H1 (cell line): ENCODE data around the gene FBN2. TPM values are rescaled to one million over a fixed set of nuclear protein-coding genes. Genes with fewer than 3 reads are reported as not detected.
"Not testable (repeated sequence)": the region's sequence is repeated elsewhere in the genome, so short reads cannot be mapped to it uniquely, and the experiment has no call there.

Source experiments
- CTCF ChIA-PET: fragments of 300-600 bp; sonication (Branson Sonifier 250); formaldehyde crosslinking; loops from one replicate; lab custom pipeline; 2021; ENCODE audit not compliant: partially characterized antibody; lab: Charles Lee
- POLR2A ChIA-PET: fragments of 300-600 bp; sonication (Branson Sonifier 250); formaldehyde crosslinking; loops from one replicate; lab custom pipeline; 2021; ENCODE audit warnings: inconsistent platforms; ENCODE audit not compliant: partially characterized antibody; lab: Charles Lee
- DNase-seq, 2 experiments: peaks; one replicate each; pipeline versions ENCODE4 v3.0.0 to v3.0.0-alpha.2; 2010 to 2022; ENCODE audit warnings: low spot score in 2 of 2, low read depth in 1 of 2, mixed read lengths in 1 of 2
- FAIRE-seq: peaks from 2 replicates; lab custom pipeline; 2011; peaks lifted over from hg19 to GRCh38; lab: Jason Lieb, UNC
- H2AFZ ChIP-seq: 2 replicates; pipeline ENCODE4 v1.8.1; 2012; ENCODE audit warnings: low read length, inconsistent platforms
- H2AK5ac ChIP-seq: 2 replicates; pipeline ENCODE4 v1.6.1; 2013; ENCODE audit warnings: low read depth, low read length
- H2BK120ac ChIP-seq: replicated peaks from 2 replicates; pipeline ENCODE3; 2013; ENCODE audit warnings: low read depth, low read length, inconsistent platforms
- H2BK12ac ChIP-seq: 2 replicates; pipeline ENCODE4 v1.6.1; 2013; ENCODE audit warnings: low read depth, low read length
- H2BK15ac ChIP-seq: 2 replicates; pipeline ENCODE4 v1.6.1; 2013; ENCODE audit warnings: low read length
- H2BK20ac ChIP-seq: 2 replicates; pipeline ENCODE4 v1.6.1; 2013; ENCODE audit warnings: low read length
- H2BK5ac ChIP-seq: 2 replicates; pipeline ENCODE4 v1.6.1; 2013; ENCODE audit warnings: low read depth, low read length
- H3K14ac ChIP-seq: 2 replicates; pipeline ENCODE4 v1.6.1; 2013; ENCODE audit warnings: inconsistent platforms; ENCODE audit not compliant: insufficient read length
- H3K18ac ChIP-seq: 2 replicates; pipeline ENCODE4 v1.6.1; 2013; ENCODE audit warnings: low read length; ENCODE audit errors: extremely low read depth
- H3K23ac ChIP-seq: 2 replicates; pipeline ENCODE4 v1.6.1; 2013; ENCODE audit warnings: inconsistent platforms; ENCODE audit not compliant: insufficient read length
- H3K23me2 ChIP-seq: 2 replicates; pipeline ENCODE4 v1.6.1; 2013; ENCODE audit warnings: low read depth, low read length
- H3K27ac ChIP-seq: 2 replicates; pipeline ENCODE4 v1.6.1; 2011; ENCODE audit warnings: low read depth, low read length, inconsistent platforms
- H3K27me3 ChIP-seq, 4 experiments: replicated peaks in 1 of 4; 1 replicate in 1 of 4; 2 replicates in 3 of 4; pipeline versions ENCODE4 v1.6.1 to v1.8.1; 2011 to 2013; ENCODE audit warnings: low read length in 3 of 4, mild to moderate bottlenecking in 3 of 4, inconsistent platforms in 2 of 4, mixed read lengths in 2 of 4, moderate library complexity in 1 of 4; ENCODE audit not compliant: control insufficient read depth in 3 of 4, insufficient read depth in 3 of 4; ENCODE audit errors: extremely low read depth in 1 of 4
- H3K36me3 ChIP-seq, 4 experiments: 2 replicates each; pipeline versions ENCODE4 v1.6.1 to v1.8.1; 2011 to 2013; ENCODE audit warnings: mild to moderate bottlenecking in 4 of 4, low read length in 3 of 4, moderate library complexity in 2 of 4, control low read depth in 1 of 4, inconsistent platforms in 1 of 4; ENCODE audit not compliant: insufficient read depth in 4 of 4, control insufficient read depth in 2 of 4
- H3K4ac ChIP-seq: replicated peaks from 2 replicates; pipeline ENCODE3; 2013; ENCODE audit warnings: low read length, low read depth, mixed read lengths, inconsistent platforms; ENCODE audit not compliant: insufficient read length
- H3K4me1 ChIP-seq, 4 experiments: replicated peaks in 1 of 4; 1 replicate in 1 of 4; 2 replicates in 3 of 4; pipeline versions ENCODE4 v1.6.1 to v1.8.1; 2011 to 2013; ENCODE audit warnings: low read length in 3 of 4, inconsistent platforms in 2 of 4, mixed read lengths in 1 of 4; ENCODE audit not compliant: insufficient read depth in 4 of 4, control insufficient read depth in 3 of 4
- H3K4me2 ChIP-seq, 2 experiments: 2 replicates each; pipeline versions ENCODE4 v1.6.1 to v1.8.1; 2011 to 2013; ENCODE audit warnings: low read depth in 2 of 2, low read length in 2 of 2, control low read depth in 1 of 2, inconsistent platforms in 1 of 2, mild to moderate bottlenecking in 1 of 2; ENCODE audit not compliant: insufficient read depth in 1 of 2
- H3K4me3 ChIP-seq, 4 experiments: fragments of 200-600, 300-600 bp in 1 of 4; sonication (generic), shearing (Covaris generic), sonication (Bioruptor Twin) in 1 of 4; 2 replicates each; pipeline versions ENCODE4 v1.5.1 to v1.8.1; 2011 to 2016; ENCODE audit warnings: low read length in 4 of 4, low read depth in 3 of 4, control low read depth in 2 of 4, inconsistent platforms in 2 of 4, mild to moderate bottlenecking in 2 of 4, mixed read lengths in 1 of 4, moderate library complexity in 1 of 4; ENCODE audit not compliant: insufficient read depth in 2 of 4; ENCODE audit errors: extremely low read depth in 1 of 4
- H3K56ac ChIP-seq: replicated peaks from 2 replicates; pipeline ENCODE3; 2013; ENCODE audit warnings: low read depth, mild to moderate bottlenecking, mixed read lengths, low read length, inconsistent platforms; ENCODE audit not compliant: insufficient read length
- H3K79me1 ChIP-seq: 2 replicates; pipeline ENCODE4 v1.6.1; 2013; ENCODE audit warnings: low read depth, low read length, control low read depth
- H3K79me2 ChIP-seq, 2 experiments: 2 replicates each; pipeline versions ENCODE4 v1.6.1 to v1.8.1; 2012 to 2013; ENCODE audit warnings: low read length in 2 of 2, mild to moderate bottlenecking in 2 of 2, inconsistent platforms in 1 of 2; ENCODE audit not compliant: insufficient read depth in 2 of 2, control insufficient read depth in 1 of 2
- H3K9ac ChIP-seq, 4 experiments: replicated peaks in 1 of 4; 1 replicate in 1 of 4; 2 replicates in 3 of 4; pipeline versions ENCODE4 v1.6.1 to v1.8.1; 2011 to 2013; ENCODE audit warnings: low read depth in 3 of 4, low read length in 3 of 4, control low read depth in 2 of 4, mild to moderate bottlenecking in 2 of 4, moderate library complexity in 2 of 4, inconsistent platforms in 1 of 4; ENCODE audit errors: extremely low read depth in 1 of 4
- H3K9me3 ChIP-seq, 2 experiments: 2 replicates each; pipeline versions ENCODE4 v1.6.1 to v1.8.1; 2012 to 2013; ENCODE audit warnings: mild to moderate bottlenecking in 2 of 2, moderate library complexity in 2 of 2, control low read depth in 1 of 2, inconsistent platforms in 1 of 2, low read depth in 1 of 2, low read length in 1 of 2, mixed read lengths in 1 of 2; ENCODE audit not compliant: insufficient read depth in 2 of 2
- H4K20me1 ChIP-seq, 2 experiments: replicated peaks in 1 of 2; 2 replicates each; pipeline versions ENCODE3 to v1.8.1; 2011 to 2013; ENCODE audit warnings: inconsistent platforms in 2 of 2, low read length in 2 of 2, mild to moderate bottlenecking in 1 of 2; ENCODE audit not compliant: insufficient read depth in 2 of 2, control insufficient read depth in 1 of 2
- H4K5ac ChIP-seq: 2 replicates; pipeline ENCODE4 v1.6.1; 2013; ENCODE audit warnings: low read length, low read depth, mixed read lengths, inconsistent platforms; ENCODE audit not compliant: insufficient read length
- H4K8ac ChIP-seq: 2 replicates; pipeline ENCODE4 v1.8.0; 2013; ENCODE audit warnings: mild to moderate bottlenecking, moderate library complexity, low read length, inconsistent platforms; ENCODE audit not compliant: insufficient read depth; ENCODE audit errors: extremely low read depth
- H4K91ac ChIP-seq: replicated peaks from 2 replicates; pipeline ENCODE3; 2013; ENCODE audit warnings: low read length, mixed read lengths, inconsistent platforms; ENCODE audit not compliant: insufficient read length
- WGBS, 2 experiments: shearing (Covaris generic) in 1 of 2; methylation state at CpG; one replicate each; pipeline versions ENCODE4 v1.1.6 to v1.1.7; 2013 to 2015; ENCODE audit warnings: low lambda C conversion rate in 2 of 2, mixed read lengths in 2 of 2, inconsistent platforms in 1 of 2, low coverage in 1 of 2, missing lambda C conversion rate in 1 of 2; ENCODE audit not compliant: insufficient replicate concordance in 2 of 2, insufficient coverage in 1 of 2, insufficient read length in 1 of 2; ENCODE audit errors: extremely low coverage in 1 of 2, missing lambda C conversion rate in 1 of 2; 5-methylcytosine and 5-hydroxymethylcytosine counted together
- polyA plus RNA-seq, 7 experiments: library from polyadenylated mRNA; depleted of rRNA in 3 of 7; stranded (reverse) in 5 of 7; unstranded in 2 of 7; fragments of >200 nt in 5 of 7; fragments of 200-250 nt in 2 of 7; gene quantifications; 1 replicate in 5 of 7; 2 replicates in 1 of 7; 4 replicates in 1 of 7; pipeline versions ENCODE4 v1.2.1 to v1.2.3, GENCODE V29; 2011 to 2013; ENCODE audit warnings: missing spikeins in 2 of 7, mixed read lengths in 2 of 7
- total RNA-seq: library from RNA; stranded (reverse); fragmentation: NEBNext Ultra II Directional; extraction: Animal tissue kit (Norgen Biotek cat#: 25700); gene quantifications from 2 replicates; pipeline ENCODE4 v1.2.1, GENCODE V29; 2021

Gene FBN2
- total and polyA plus RNA-seq, 2 of the 8 experiments (the other 6 are each of a cell fraction or from before 2014, with no cell fraction given): 14.1 to 16.3 TPM

- H3K56ac ChIP-seq, H3K79me2 ChIP-seq, H4K20me1 ChIP-seq, H2BK12ac ChIP-seq, H3K27ac ChIP-seq, H3K4ac ChIP-seq, H3K9ac ChIP-seq, H3K23ac ChIP-seq, H3K14ac ChIP-seq, H2BK120ac ChIP-seq, H3K27me3 ChIP-seq, H3K4me1 ChIP-seq, H3K18ac ChIP-seq, H2BK5ac ChIP-seq, H2AFZ ChIP-seq, H2BK15ac ChIP-seq, CTCF ChIA-PET, H3K9me3 ChIP-seq, H3K4me2 ChIP-seq, H4K5ac ChIP-seq, FAIRE-seq, H3K36me3 ChIP-seq, H4K8ac ChIP-seq, POLR2A ChIA-PET, H3K4me3 ChIP-seq, H3K23me2 ChIP-seq, H3K79me1 ChIP-seq, H2AK5ac ChIP-seq, H2BK20ac ChIP-seq, H4K91ac ChIP-seq, DNase-seq: not testable (repeated sequence)
- WGBS, 2 experiments: 79% methylated on average over 4 of the region's 4 CpGs; no CpG with 5 or more reads in 1 of the 2 experiments
These were observed 216.6 kb downstream of the FBN2 start for GRCh38 chr5:128321418-128321817.
